Spleen (tissue), 11 donors: ENCODE measurements around the gene PMPCA. TPM values are rescaled to one million over a fixed set of nuclear protein-coding genes. Genes with fewer than 3 reads are reported as not detected.

Experiments
- DNase-seq: peaks from one replicate; pipeline ENCODE4 v3.0.0-alpha.2; 2020
- H3K27ac ChIP-seq, 8 donors: fragments of 200-600 bp; sonication (generic) in 7 of 8; 1 replicate in 4 of 8; 2 replicates in 4 of 8; pipeline versions ENCODE4 v1.5.0 to v1.8.0; 2016 to 2021; ENCODE audit warnings: inconsistent platforms in 4 of 8, mild to moderate bottlenecking in 4 of 8, moderate library complexity in 1 of 8
- H3K27me3 ChIP-seq, 7 donors: fragments of 200-600 bp; sonication (generic) in 6 of 7; replicated peaks in 1 of 7; 1 replicate in 4 of 7; 2 replicates in 3 of 7; pipeline versions ENCODE4 v1.5.0 to v1.8.0; 2016 to 2021; ENCODE audit warnings: inconsistent platforms in 3 of 7, mild to moderate bottlenecking in 1 of 7
- H3K36me3 ChIP-seq, 6 donors: fragments of 200-600 bp; sonication (generic) in 5 of 6; 1 replicate in 4 of 6; 2 replicates in 2 of 6; pipeline versions ENCODE4 v1.5.0 to v1.8.0; 2016 to 2021; ENCODE audit warnings: inconsistent platforms in 2 of 6
- H3K4me1 ChIP-seq, 6 donors: fragments of 200-600 bp; sonication (generic) in 5 of 6; 1 replicate in 3 of 6; 2 replicates in 3 of 6; pipeline versions ENCODE4 v1.5.0 to v1.8.0; 2016 to 2021; ENCODE audit warnings: inconsistent platforms in 3 of 6
- H3K4me3 ChIP-seq, 8 donors: fragments of 200-600 bp; sonication (generic) in 7 of 8; 1 replicate in 4 of 8; 2 replicates in 4 of 8; pipeline versions ENCODE4 v1.5.0 to v1.8.0; 2016 to 2021; ENCODE audit warnings: inconsistent platforms in 4 of 8, mild to moderate bottlenecking in 4 of 8, moderate library complexity in 2 of 8
- H3K9me3 ChIP-seq, 8 donors: fragments of 200-600 bp; sonication (generic) in 7 of 8; 1 replicate in 4 of 8; 2 replicates in 4 of 8; pipeline versions ENCODE4 v1.5.0 to v1.8.0; 2016 to 2021; ENCODE audit warnings: inconsistent platforms in 4 of 8
- POLR2A ChIP-seq, 3 donors: fragments of 450-650 bp; IDR thresholded peaks; one replicate each; pipeline ENCODE4 v1.5.1; 2017; ENCODE audit warnings: antibody characterized with exemption in 3 of 3, mild to moderate bottlenecking in 1 of 3
- POLR2AphosphoS5 ChIP-seq, 3 donors: sonication (generic); formaldehyde crosslinking; IDR thresholded peaks; one replicate each; pipeline ENCODE4 v1.5.1; 2017; ENCODE audit warnings: antibody characterized with exemption in 3 of 3
- WGBS, 5 donors: extraction: QIAGEN DNeasy Blood & Tissue Kit in 3 of 5; methylation state at CpG; one replicate each; pipeline versions ENCODE4 v1.1.5 to v1.1.7; 2013 to 2018; 5-methylcytosine and 5-hydroxymethylcytosine counted together
- intact Hi-C: fragments of 100-400 bp; cut with DNase I; formaldehyde crosslinking; loops from one replicate; pipeline ENCODE4 v1.15.0; 2023; ENCODE audit warnings: low total_unique reads
- polyA plus RNA-seq, 3 donors: library from polyadenylated mRNA; stranded (reverse); fragments of 200-250 nt; gene quantifications; one replicate each; pipeline ENCODE4 v1.2.1, GENCODE V29; 2013
- total RNA-seq, 7 donors: library from RNA; depleted of rRNA in 3 of 7; stranded (reverse); fragments of >200 nt in 3 of 7; fragmentation: NEBNext Ultra II Directional in 4 of 7; extraction: Animal tissue kit (Norgen Biotek cat#: 25700) in 4 of 7; gene quantifications; one replicate each; pipeline versions ENCODE4 v1.1.0 to v1.2.1, GENCODE V29; 2016 to 2021
- TF ChIP-seq, protein P1 (sequence below), 11 experiments: fragments of 200-600 bp in 7 of 11; fragments of 450-650 bp in 4 of 11; sonication (generic) in 4 of 11; IDR thresholded peaks in 8 of 11; conservative IDR thresholded peaks in 3 of 11; 1 replicate in 7 of 11; 2 replicates in 4 of 11; pipeline versions ENCODE4 v1.4.0 to v1.8.0; 2016 to 2021; ENCODE audit warnings: antibody characterized with exemption in 11 of 11, inconsistent platforms in 4 of 11, mild to moderate bottlenecking in 1 of 11
- donor health status: healthy with polysubstance abuse.
- donor health status: DM: no; HTN: no; CAD: no; lungs with moderate emphysema.
- donor health status: DM: no; HTN: no; CAD: no.
- donor health status: Bipolar disorder and iron deficiency.
- donor health status: healthy.
- donor health status: DM: no; HTN: no; CAD: no.
- donor health status: DM: yes; HTN: yes; CAD: no.

Gene PMPCA
- total and polyA plus RNA-seq, 10 donors, result 36.8 to 56.2 (median 47.1) TPM

DNA sequence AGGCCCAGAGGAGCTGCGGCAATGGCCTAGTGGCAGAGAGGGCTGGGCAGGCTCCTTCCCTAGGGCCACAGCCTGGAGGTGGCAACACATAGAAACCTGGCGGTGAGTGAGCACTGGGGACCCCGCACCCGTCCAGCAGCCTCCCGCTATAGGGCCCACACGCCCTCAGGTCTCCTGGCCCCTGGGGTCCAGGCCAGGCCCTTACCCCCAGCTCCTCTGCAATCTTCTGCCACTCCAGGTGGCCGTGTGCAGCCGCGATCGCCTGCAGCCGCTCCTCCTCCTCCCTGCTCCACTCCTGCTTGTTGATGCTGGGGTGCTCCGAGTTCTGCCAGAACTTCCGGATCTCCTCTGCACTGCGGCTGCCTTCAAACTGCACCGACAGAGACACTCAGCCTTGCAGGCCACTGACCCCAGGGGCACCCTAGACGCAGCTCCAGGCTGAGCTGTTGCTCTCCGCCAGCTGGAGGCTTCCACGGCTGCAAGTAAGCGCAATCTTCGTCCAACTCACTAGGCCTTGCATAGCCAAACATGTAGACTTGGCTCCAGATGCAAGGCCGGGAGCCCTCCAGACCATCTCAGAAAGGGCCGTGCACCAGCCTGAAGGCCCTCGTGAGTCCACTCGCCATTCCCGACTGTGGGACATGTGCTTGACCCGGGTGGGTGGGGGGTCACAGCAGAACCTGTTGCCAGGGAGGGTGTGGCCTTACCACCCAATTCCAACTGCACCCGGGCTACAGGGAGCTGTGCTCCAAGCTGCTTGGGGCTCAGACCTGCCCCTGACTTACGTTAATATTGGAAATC lies 18.5 kb upstream of the PMPCA start:
- Histone ChIP-seq H3K27me3 (no peaks in the 10 kb centered on the region), H3K27ac (no peak overlapping the region), H3K36me3 (peaks cover 0 to 100% (median 93%) of the 10 kb centered on the region in 6 donors), H3K4me1 (no peaks in the 10 kb centered on the region), H3K9me3 (no peaks in the 10 kb centered on the region), H3K4me3 (no peak overlapping the region)
- TF ChIP-seq, protein P1, sequence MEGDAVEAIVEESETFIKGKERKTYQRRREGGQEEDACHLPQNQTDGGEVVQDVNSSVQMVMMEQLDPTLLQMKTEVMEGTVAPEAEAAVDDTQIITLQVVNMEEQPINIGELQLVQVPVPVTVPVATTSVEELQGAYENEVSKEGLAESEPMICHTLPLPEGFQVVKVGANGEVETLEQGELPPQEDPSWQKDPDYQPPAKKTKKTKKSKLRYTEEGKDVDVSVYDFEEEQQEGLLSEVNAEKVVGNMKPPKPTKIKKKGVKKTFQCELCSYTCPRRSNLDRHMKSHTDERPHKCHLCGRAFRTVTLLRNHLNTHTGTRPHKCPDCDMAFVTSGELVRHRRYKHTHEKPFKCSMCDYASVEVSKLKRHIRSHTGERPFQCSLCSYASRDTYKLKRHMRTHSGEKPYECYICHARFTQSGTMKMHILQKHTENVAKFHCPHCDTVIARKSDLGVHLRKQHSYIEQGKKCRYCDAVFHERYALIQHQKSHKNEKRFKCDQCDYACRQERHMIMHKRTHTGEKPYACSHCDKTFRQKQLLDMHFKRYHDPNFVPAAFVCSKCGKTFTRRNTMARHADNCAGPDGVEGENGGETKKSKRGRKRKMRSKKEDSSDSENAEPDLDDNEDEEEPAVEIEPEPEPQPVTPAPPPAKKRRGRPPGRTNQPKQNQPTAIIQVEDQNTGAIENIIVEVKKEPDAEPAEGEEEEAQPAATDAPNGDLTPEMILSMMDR (IDR thresholded peaks at IDR 0.05 in 8 of 11, conservative IDR thresholded peaks at IDR 0.05 in 3 of 11), result no peak
- TF ChIP-seq POLR2AphosphoS5 (IDR thresholded peaks at IDR 0.05), result peak in 1 of 3 donors; percentile 27
- TF ChIP-seq POLR2A (IDR thresholded peaks at IDR 0.05), result no peak
- intact Hi-C loops, result no loop called here
- DNase-seq, result no peak
- WGBS, 5 donors, result 93 to 96% (median 95%) methylated on average over 21 to 28 of the region's 28 CpGs

DNA sequence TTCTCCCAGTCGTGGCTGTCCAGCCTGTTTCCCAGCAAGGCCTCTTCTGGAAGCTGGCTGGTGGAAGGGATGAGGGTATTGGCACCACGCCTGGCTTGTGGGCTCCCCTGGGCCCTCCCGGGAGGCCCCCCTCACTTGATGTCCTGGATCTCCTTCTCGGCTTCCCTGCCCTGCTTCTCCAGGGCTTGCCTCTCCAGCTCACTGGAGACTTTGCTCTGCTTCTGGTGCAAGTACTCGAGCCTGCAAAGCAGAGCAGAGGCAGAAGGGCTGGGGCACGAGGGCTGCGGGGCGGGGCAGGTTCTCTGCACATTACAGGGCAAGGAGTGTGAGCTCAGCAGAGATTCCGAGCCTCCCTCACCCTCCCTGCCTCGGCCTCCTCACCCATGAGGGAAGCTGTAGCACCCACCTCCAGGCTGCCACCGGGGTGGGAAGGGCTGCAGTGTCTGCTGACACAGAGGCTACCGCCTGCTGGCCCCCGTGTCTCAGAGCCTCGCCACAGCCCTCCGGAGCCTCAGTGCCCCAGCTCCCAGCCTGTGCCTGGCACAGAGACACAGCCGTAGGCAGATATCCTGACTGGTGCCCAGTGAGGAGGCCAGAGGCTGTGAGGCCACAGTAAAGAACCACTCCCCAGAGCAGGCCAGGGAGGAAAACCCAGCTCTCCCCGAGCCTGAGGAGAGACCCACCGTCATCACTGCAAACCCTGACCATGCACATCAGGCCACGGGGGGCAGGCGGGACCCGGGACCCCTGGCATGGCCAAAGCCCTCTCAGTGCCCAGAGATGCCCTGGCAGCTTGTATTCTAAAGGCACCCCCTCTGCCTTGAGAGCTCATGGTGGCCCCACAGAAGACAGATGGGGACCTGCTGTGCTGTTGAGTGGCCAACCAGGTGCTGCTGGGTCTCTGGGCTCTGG lies 17.7 kb upstream of the PMPCA start:
- Histone ChIP-seq H3K36me3 (peaks cover 0 to 100% (median 89%) of the 10 kb centered on the region in 6 donors), H3K4me3 (no peak overlapping the region), H3K27ac (no peak overlapping the region), H3K9me3 (no peaks in the 10 kb centered on the region), H3K4me1 (peaks cover 0 to 2% (median 0%) of the 10 kb centered on the region in 6 donors), H3K27me3 (no peaks in the 10 kb centered on the region)
- TF ChIP-seq, protein P1 (IDR thresholded peaks at IDR 0.05 in 8 of 11, conservative IDR thresholded peaks at IDR 0.05 in 3 of 11), result no peak
- TF ChIP-seq POLR2AphosphoS5 (IDR thresholded peaks at IDR 0.05), result no peak
- no peak for TF ChIP-seq POLR2A (IDR thresholded peaks at IDR 0.05)
- intact Hi-C loops, result no loop called here
- DNase-seq, result no peak
- WGBS, 5 donors, result 88 to 96% (median 92%) methylated on average over 5 to 21 of the region's 21 CpGs

DNA sequence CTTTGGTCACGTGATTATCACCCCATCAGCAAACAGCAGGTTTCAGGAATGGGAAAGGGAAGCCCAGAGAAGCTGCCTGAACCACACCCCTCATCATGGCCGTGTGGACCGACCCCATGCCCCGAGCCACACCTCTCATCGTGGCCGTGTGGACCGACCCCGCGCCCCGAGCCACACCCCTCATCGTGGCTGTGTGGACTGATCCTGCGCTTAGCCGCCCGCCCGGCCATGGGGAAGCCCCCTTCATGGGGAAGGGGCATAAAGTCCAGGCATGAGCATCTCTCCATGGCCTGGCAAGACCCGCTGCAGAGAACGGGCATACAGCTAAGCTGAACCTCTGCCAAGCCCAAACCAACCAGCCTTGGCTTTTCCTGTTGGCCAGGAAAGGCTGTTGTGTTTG lies 16.9 kb upstream of the PMPCA start:
- WGBS, 5 donors, result 82 to 89% (median 86%) methylated on average over 17 of the region's 17 CpGs
- Histone ChIP-seq H3K4me1 (peaks cover 1 to 9% (median 4%) of the 10 kb centered on the region in 6 donors), H3K9me3 (no peaks in the 10 kb centered on the region), H3K36me3 (peaks cover 0 to 98% (median 82%) of the 10 kb centered on the region in 6 donors), H3K27ac (no peak overlapping the region), H3K27me3 (no peaks in the 10 kb centered on the region), H3K4me3 (no peak overlapping the region)
- intact Hi-C loops, result no loop called here
- no peak for DNase-seq
- peak in 1 of 3 donors; percentile 25 for TF ChIP-seq POLR2AphosphoS5 (IDR thresholded peaks at IDR 0.05)
- no peak for TF ChIP-seq POLR2A (IDR thresholded peaks at IDR 0.05)

DNA sequence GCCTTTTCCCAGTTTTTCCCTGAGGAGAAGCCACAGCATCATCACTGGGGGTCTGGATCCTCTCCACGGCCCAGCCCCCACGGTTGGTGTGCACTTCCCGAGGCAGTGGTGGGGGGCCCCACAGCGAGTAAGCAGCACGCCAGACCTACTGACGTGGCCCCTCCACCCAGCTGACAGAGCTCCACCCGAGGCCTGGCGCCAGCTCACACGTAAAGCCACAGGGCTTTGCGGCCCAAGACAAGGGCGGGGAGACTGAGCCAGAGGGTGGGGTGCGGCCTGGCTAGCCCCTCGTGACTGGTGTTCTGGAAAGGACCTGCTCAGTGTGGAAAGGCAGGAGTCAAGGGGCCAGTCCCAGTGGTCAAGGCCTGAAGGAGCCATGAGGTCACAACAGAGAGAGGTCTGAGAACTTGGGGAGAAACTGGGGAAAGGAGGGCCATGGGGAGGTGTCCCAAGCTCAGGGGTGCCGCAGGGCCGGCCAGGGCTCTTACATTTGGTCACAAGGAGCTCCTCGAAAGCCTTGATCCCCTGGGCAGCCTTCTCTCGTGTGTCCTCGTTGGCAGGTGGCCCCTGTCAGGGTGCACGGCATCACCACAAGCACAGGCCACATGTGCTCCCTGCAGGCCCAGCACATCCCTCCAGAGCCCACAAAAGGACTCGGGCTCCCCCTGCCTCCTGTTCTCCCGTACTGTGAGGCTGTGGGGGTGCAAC lies 16.0 kb upstream of the PMPCA start:
- TF ChIP-seq POLR2AphosphoS5 (IDR thresholded peaks at IDR 0.05) (peak in 1 of 3 donors; percentile 14), POLR2A (IDR thresholded peaks at IDR 0.05) (no peak)
- peaks cover 0 to 88% (median 73%) of the 10 kb centered on the region in 6 donors for H3K36me3 ChIP-seq
- intact Hi-C loops, result no loop called here

More for the DNA sequence above, 16.0 kb upstream of the PMPCA start:
- Histone ChIP-seq H3K4me3 (no peak overlapping the region), H3K4me1 (peaks cover 10 to 18% (median 14%) of the 10 kb centered on the region in 6 donors), H3K27me3 (no peaks in the 10 kb centered on the region), H3K9me3 (no peaks in the 10 kb centered on the region), H3K27ac (no peak overlapping the region)
- DNase-seq, result no peak
- WGBS, 5 donors, result 92 to 96% (median 94%) methylated on average over 12 to 21 of the region's 21 CpGs
